Stimulated activated CD8-positive, alpha-beta memory T cell treated with anti-CD3 and anti-CD28 coated beads, Interleukin-7, amount 100 ng/mL, for 1 hour (primary cell): ENCODE data around the gene RGR.
A peak's percentile ranks its signal among the peaks of the same experiment; 100 is the strongest.
"Not testable (repeated sequence)": the region's sequence is repeated elsewhere in the genome, so short reads cannot be mapped to it uniquely, and the experiment has no call there.

Source experiments
- DNase-seq, 2 donors: peaks; one replicate each; pipeline ENCODE4 v3.0.0-alpha.2; 2020; ENCODE audit warnings: low read depth in 2 of 2

The RGR gene

DNA sequence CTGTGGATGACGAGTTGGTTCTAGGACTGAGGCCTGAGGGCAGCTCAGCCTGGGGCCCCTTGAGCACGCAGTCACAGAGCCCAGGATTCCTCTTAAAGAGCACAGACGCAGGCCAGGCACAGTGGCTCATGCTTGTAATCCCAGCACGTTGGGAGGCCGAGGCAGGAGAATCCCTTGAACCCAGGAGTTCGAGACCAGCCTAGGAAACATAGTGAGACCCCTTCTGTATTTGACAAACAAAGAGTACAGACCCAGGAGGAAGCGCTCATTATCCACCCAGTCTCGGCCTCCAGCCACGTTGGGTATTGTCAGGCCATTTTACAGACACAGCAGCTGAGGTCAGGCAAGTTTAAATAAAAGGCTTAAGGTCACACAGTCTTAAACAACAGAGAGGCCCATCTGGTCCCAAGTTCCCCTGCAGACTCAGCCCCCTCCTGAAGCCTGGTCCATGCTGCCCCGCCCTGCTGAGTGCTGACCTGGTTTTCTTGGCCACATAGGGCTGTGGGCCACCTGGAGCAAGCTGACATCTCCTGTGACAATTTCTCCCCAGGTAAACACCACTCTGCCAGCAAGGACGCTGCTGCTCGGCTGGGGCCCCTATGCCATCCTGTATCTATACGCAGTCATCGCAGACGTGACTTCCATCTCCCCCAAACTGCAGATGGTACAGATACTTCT, 12.6 kb downstream of the RGR start:
- no peak for DNase-seq

DNA sequence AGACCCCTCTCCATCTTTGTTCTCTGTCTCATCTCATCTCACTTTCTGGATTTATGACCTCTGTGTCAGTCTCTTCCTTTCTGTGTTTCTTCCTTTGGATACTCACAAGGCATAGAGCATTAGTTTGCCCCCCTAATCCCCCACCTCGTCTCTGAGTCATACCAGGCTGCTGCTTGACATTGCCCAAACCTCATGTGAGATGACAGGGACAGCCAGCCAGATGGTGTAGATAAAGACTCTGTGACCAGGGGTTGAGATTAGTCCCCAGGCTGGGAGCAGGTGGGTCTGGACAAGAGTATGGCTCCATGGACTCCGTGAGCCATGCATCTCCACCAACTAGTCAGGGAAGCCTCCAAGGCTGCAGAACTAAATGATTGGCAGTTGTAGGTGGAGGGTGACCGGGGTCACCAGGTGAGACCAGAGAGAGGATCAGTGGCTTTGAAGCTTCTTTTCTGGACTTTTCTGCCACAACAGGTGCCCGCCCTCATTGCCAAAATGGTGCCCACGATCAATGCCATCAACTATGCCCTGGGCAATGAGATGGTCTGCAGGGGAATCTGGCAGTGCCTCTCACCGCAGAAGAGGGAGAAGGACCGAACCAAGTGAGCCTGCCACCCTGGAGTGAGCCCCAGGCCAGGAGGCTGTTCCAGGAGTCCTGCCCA, 13.3 kb downstream of the RGR start:
- no peak for DNase-seq

- DNase-seq: no peak
Observed at GRCh38 chr10:84261236-84261915, 16.5 kb downstream of the RGR start.

DNA sequence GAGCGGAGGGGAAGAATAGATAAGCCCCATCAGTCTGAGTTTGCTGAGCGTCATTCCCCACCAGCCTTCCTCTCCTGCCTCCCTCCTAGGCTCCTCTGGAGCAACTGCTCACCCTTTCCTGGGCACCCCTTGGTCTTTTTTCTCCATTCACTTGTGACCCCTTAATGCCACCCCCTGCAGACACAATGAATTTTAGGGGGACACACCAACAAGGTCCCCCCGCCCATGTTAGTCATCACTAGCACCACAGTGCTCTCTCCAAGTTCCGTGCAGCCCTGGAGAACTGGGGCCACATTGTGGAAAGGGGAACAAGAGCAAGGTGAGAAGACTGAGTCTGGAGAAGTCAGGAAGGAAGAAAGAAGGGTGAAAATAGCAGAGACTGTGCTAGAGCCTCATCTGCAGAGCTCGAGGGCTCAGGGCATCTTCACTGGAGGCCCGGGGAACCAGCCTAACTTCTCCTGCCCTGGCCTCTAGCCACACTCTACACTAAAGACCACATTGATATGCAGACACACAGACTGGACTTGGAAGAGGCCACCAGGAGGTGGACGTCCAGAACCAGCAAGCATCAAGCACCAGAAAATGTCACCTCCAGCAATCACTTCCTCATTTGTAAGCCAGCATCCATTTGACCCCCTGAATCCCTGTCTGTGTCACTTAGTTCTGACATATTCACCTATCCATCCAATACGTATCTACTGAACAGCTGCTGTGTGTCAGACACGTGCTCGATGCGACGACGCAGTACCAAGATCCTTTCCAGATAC, 17.5 kb downstream of the RGR start:
- no peak for DNase-seq

DNA sequence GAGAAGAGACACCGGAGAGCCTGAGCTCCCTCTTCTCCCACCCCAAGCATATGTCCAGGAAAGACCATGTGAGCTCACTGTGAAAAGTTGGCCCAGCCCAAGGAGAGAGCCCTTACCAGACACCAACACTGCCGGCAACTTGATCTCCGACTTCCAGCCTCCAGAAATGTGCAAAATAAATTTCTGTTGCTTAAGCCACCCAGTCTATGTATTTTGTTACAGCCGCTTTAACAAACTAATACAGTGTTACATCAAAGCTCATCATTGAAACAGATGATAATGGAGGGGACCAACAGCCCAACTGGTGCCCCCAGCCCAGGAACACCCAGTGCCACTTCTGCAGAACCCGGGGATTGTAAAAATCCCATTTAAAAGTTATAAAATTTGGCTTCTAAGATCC, 18.9 kb downstream of the RGR start:
- DNase-seq: no peak

DNA sequence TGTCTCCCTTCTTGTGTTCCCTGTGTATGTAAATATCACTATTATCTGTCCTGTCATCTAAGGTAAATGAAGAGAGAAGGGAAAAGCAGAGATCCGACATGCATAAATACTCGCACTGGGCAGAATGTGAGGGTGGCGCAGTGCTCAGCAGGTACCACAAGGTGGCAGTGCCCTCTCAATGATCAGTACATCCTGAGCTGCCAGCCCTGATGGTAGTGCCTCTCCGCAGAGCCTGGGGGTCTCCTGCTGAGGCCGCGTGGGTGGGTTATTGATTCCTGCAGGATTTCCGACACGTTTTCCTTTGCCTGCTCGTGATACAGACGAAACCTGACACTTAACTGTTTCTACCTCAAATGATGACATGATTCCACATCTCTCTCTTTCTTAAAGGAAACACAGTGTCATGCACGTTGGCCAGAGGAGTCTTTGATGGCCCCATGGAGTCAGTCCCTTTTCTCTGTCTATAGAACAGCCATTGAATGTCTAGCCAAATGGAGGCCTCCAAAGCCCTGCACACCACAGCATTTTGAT, 19.8 kb downstream of the RGR start:
- peak; percentile 40 to 60 for DNase-seq

- no peak for DNase-seq
Observed at GRCh38 chr10:84265418-84265817, 20.6 kb downstream of the RGR start.

- peak; percentile 19 to 29 for DNase-seq
Observed at GRCh38 chr10:84267503-84268126, 22.8 kb downstream of the RGR start.

DNA sequence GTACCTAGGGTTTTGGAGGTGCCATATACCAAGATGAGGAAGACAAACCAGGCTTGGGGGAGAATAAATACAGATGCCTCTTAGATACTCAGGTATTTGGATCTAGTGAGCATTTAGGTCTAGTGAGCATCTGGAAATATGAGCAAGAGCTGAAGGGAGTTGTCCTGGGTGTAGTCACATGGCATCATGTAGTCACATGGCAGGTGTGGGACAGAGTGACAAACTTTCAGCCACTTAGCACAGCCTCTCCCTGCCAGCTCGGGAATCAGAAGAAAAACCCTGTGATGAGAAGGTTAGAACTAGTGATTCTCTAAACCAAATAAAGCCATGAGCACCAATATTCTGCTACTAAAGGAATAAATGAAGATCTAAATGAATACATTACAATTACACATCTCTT, 24.3 kb downstream of the RGR start:
- no peak for DNase-seq

- DNase-seq: no peak
Observed at GRCh38 chr10:84269773-84270172, 24.9 kb downstream of the RGR start.

DNA sequence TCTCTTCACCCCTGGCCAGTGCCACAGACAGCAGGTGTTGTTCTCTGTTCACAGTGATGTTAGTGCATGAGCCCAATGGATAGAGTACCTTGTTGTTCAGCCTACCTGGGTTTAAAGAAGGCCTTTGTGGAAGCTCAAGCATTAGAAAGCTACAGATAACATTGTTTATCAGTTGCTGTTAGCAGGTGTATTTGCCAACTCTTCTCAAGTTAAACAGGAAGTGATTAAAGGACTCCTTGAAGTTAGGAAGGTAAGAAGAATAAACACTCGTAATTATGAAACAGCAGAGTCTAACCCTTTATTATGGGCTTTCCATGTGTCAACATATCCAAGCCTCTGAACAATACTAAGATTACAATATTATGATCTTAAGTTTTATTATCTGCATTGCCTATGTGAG, 25.9 kb downstream of the RGR start:
- no peak for DNase-seq

DNA sequence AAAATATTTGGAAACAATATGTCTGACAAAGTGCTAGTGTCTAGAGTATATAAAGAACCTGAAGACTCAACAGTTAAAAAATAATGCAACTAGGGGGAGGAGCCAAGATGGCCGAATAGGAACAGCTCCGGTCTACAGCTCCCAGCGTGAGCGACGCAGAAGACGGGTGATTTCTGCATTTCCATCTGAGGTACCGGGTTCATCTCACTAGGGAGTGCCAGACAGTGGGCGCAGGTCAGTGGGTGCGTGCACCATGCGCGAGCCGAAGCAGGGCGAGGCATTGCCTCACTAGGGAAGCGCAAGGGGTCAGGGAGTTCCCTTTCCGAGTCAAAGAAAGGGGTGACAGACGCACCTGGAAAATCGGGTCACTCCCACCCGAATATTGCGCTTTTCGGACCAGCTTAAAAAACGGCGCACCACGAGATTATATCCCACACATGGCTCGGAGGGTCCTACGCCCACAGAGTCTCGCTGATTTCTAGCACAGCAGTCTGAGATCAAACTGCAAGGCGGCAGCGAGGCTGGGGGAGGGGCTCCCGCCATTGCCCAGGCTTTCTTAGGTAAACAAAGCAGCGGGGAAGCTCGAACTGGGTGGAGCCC, 35.1 kb downstream of the RGR start:
- not testable (repeated sequence) for DNase-seq

- no peak for DNase-seq
Observed at GRCh38 chr10:84286695-84287094, 41.8 kb downstream of the RGR start.

GRCh38 chr10:84288151-84288550, 43.3 kb downstream of the RGR start:
- no peak for DNase-seq

DNA sequence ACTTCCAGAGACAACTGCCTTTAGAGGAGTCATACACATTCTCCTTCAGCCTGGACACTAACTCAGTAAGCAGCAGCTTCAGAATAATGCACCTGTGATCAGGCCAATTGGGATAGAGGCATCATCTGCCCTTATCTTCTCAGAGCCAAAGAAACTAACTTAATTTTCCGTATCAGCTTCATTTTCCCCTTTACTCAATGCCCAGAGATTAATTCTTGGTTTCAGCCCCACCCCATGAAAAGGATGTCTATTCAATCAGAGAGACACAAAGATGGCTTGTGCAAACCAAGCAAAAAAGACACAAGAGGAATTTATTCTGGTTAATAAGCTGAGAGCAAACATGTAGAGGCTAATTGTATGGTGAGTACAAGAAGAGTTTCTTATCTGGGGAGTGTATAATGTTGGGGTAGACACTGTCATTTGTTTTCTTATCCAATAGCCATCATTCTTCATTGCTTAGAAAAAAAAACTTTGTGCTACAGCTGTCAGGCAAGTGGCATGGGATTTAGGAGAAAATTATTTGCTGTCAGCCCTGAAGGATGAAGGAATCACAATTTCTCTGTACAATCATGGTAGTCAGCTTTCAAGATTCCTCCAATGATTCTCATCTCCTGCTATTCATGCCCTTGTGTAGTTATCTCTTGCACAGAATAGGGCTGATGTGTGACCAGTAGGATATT, 44.8 kb downstream of the RGR start:
- no peak for DNase-seq

GRCh38 chr10:84290235-84290634, 45.4 kb downstream of the RGR start:
- no peak for DNase-seq

DNA sequence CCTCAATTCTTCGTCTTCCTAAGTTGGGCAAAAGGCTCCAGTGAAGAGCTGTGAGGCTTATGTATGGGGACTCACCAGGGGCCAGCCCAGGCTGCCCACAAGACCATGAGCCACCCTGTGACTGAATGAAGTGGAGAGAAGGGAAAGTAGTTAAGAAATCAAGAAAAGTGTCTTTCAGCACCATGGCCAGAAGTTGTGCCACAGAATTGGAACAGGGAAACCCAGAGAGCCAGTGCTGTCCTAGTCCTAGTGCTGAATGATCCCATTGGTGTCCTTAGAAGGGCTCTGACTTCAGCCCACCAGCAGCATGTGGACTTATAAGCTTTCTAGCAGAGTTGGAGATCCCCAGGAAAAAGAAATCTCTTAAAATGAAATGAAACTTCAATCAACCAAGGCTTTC, 46.5 kb downstream of the RGR start:
- no peak for DNase-seq

GRCh38 chr10:84292502-84292901, 47.6 kb downstream of the RGR start:
- no peak for DNase-seq

DNA sequence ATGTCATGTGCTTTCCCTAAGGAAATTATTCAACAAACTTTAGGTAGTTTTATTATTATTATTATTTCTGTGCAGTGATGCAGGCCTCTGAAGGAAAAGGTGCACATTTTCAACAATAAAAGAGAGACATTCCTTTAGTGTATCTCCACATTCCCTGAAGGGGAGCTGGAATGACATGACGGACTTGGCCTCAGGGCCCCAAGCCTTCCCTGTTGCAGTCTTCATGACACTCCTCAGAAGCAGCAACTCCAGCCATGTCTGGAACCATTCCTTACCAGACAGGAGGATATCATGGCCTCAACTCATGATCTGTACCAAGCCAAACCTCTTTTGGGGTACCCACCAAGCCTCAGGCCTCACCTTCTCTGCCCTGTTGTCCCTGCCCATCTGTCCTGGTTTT, 48.3 kb downstream of the RGR start:
- no peak for DNase-seq

DNA sequence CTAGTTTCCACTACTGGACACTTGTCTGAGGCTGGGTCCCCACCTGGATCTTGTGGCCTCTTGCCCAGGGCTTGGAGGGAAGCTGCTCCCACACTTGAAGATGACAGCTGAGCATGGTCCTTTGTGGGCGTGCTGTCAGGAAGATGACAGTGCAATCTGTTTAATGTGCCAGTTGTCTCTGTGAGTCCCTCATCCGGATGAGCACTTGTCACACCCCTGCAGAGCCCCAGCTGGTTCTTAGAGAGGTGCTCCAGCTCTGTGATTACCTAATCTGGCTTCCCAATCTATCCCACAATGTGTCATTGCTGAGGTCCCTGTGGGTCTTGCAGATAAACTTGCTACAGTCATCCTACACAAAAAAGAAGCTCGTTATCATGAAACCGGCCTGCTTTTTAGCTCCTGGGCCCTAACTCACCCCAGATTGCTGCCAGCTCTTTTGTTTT, 48.7 kb downstream of the RGR start:
- DNase-seq: no peak
